Measurements from ENCODE around the gene SETMAR.
A peak's percentile ranks its signal among the peaks of the same experiment; 100 is the strongest.
"Not testable (repeated sequence)": the region's sequence is repeated elsewhere in the genome, so short reads cannot be mapped to it uniquely, and the experiment has no call there.

SETMAR gene

GRCh38 chr3:4297486-4297885, 5.7 kb upstream of the SETMAR start:
- no peaks in the 10 kb centered on the region for H3K27me3 Mint-ChIP-seq
- no peak for DNase-seq
- H3K9me3 Mint-ChIP-seq: no peaks in the 10 kb centered on the region
- no peak overlapping the region for H3K4me3 Mint-ChIP-seq
- ATAC-seq (replicated peaks): no peak
- H3K4me1 Mint-ChIP-seq (ENCODE audit: low read depth in 2 of 2): no peaks in the 10 kb centered on the region
- no peak overlapping the region for H3K27ac Mint-ChIP-seq
- peaks cover 3% of the 10 kb centered on the region for H3K36me3 Mint-ChIP-seq (ENCODE audit: insufficient read depth)

DNA sequence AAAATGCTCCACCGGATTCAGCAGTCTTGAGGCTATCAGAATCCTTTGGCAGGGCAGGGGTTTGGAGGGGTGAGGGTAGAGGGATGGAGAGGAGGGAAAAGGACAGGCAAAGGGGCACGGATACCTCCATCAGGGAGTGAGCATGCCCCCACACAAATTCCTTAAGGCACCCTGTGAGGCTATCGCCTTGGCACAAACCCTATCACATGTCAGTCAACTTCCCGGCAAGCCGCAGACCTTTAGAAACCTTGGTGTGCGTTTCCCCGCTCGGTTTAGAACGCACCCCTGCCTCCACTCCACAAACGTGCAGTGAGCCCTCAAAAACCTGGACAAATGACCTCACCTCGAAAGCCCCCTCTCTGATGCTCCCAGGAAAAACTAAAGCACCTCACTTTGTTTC, 422 bp upstream of the SETMAR start:
- Mint-ChIP-seq H3K4me3 (peak overlapping the region; percentile 84 to 92), H3K27me3 (no peaks in the 10 kb centered on the region), H3K27ac (peak overlapping the region; percentile 91 to 93), H3K9me3 (no peaks in the 10 kb centered on the region), H3K36me3 (ENCODE audit: insufficient read depth) (peaks cover 11% of the 10 kb centered on the region), H3K4me1 (ENCODE audit: low read depth in 2 of 2) (peaks cover 4 to 9% of the 10 kb centered on the region in 2 donors)
- ATAC-seq (replicated peaks) (no peak), DNase-seq (no peak)

- not testable (repeated sequence) for H3K27me3 Mint-ChIP-seq; H3K4me3 Mint-ChIP-seq; H3K27ac Mint-ChIP-seq; H3K4me1 Mint-ChIP-seq (ENCODE audit: low read depth in 2 of 2); ATAC-seq (replicated peaks); DNase-seq; H3K9me3 Mint-ChIP-seq
- H3K36me3 Mint-ChIP-seq (ENCODE audit: insufficient read depth): peaks cover 11% of the 10 kb centered on the region
Observed at GRCh38 chr3:4305210-4305609, 2.0 kb downstream of the SETMAR start.

DNA sequence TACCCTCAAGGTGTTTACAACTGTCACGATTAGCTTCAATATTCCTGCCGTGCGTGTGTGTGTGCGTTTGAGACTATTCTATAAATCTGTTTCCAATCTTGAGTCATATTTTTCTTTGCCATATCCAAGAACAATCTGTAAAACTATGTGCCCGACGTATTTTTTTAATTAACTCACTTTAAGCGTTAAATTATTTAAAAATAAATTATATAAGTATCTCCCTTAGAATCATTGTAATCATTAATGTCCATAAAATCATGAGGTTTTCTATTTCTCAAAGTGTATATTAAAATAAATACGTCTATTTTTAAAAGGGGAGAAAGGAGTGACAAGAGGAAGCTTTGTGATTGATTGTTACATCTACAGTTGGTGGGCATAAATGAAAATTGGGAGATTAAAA, 2.9 kb downstream of the SETMAR start:
- DNase-seq: no peak
- H3K27ac Mint-ChIP-seq: no peak overlapping the region
- H3K9me3 Mint-ChIP-seq: no peaks in the 10 kb centered on the region
- ATAC-seq (replicated peaks): no peak
- H3K4me1 Mint-ChIP-seq (ENCODE audit: low read depth in 2 of 2): peaks cover 7 to 9% of the 10 kb centered on the region in 2 donors
- no peak overlapping the region for H3K4me3 Mint-ChIP-seq
- peaks cover 11% of the 10 kb centered on the region for H3K36me3 Mint-ChIP-seq (ENCODE audit: insufficient read depth)
- no peaks in the 10 kb centered on the region for H3K27me3 Mint-ChIP-seq

DNA sequence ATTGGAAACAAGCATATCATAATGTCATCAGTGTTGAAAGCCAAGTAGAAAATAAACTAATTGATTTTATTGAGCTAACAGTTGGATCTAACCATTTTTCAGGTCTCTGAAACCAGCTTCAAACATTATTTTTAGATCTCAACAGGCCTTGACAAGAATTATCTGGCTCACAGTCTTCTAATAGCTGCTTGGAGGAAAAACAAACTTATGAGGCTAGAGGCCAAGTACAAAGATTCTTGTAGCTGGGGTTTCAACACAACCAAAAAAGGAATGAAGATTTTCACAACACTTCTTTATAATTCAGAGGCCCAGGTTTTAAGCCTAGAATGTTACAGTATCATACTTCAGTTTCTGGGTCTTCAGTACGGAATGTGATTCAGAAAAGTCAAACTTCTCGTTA, 3.7 kb downstream of the SETMAR start:
- ATAC-seq (replicated peaks) (no peak), DNase-seq (no peak)
- no peak overlapping the region for H3K4me3 Mint-ChIP-seq
- H3K36me3 Mint-ChIP-seq (ENCODE audit: insufficient read depth): peaks cover 10% of the 10 kb centered on the region
- H3K27ac Mint-ChIP-seq: no peak overlapping the region
- peaks cover 9 to 14% of the 10 kb centered on the region in 2 donors for H3K4me1 Mint-ChIP-seq (ENCODE audit: low read depth in 2 of 2)
- no peaks in the 10 kb centered on the region for H3K9me3 Mint-ChIP-seq
- no peaks in the 10 kb centered on the region for H3K27me3 Mint-ChIP-seq

- Mint-ChIP-seq H3K27me3 (no peaks in the 10 kb centered on the region), H3K4me1 (ENCODE audit: low read depth in 2 of 2) (peaks cover 3 to 12% of the 10 kb centered on the region in 2 donors), H3K9me3 (no peaks in the 10 kb centered on the region), H3K36me3 (ENCODE audit: insufficient read depth) (no peaks in the 10 kb centered on the region), H3K4me3 (no peak overlapping the region), H3K27ac (no peak overlapping the region)
- ATAC-seq (replicated peaks): no peak
- DNase-seq: no peak
Observed at GRCh38 chr3:4309491-4310128, 6.4 kb downstream of the SETMAR start.

- no peaks in the 10 kb centered on the region for H3K36me3 Mint-ChIP-seq (ENCODE audit: insufficient read depth)
- no peak overlapping the region for H3K4me3 Mint-ChIP-seq
- peaks cover 0 to 9% of the 10 kb centered on the region in 2 donors for H3K4me1 Mint-ChIP-seq (ENCODE audit: low read depth in 2 of 2)
- no peaks in the 10 kb centered on the region for H3K9me3 Mint-ChIP-seq
- ATAC-seq (replicated peaks) (no peak), DNase-seq (no peak)
- H3K27me3 Mint-ChIP-seq: no peaks in the 10 kb centered on the region
- H3K27ac Mint-ChIP-seq: peak overlapping the region in 1 of 2 donors; percentile 23
Observed at GRCh38 chr3:4310971-4311370, 7.8 kb downstream of the SETMAR start.

DNA sequence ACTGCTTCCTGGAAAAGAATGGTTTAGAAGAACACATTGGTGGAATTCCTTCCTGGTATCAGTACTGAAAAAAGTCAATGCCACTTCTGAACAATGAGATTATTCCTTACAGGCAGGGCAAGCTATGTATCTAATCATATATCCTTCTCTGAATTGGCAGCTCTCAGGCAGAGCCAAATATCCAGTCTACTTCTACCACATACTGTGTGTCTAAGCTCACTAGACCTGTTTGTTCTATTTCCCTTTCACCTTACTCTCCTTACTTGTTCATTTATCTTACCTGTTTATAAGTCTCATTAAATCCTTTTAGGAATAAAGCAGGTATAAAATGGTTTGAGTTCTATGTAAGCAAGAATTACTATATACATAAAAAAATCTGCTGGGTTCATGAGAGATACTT, 8.3 kb downstream of the SETMAR start:
- Mint-ChIP-seq H3K9me3 (no peaks in the 10 kb centered on the region), H3K4me3 (no peak overlapping the region), H3K27ac (peak overlapping the region in 1 of 2 donors; percentile 23), H3K4me1 (ENCODE audit: low read depth in 2 of 2) (peaks cover 0 to 9% of the 10 kb centered on the region in 2 donors), H3K36me3 (ENCODE audit: insufficient read depth) (no peaks in the 10 kb centered on the region), H3K27me3 (no peaks in the 10 kb centered on the region)
- ATAC-seq (replicated peaks): no peak
- no peak for DNase-seq

DNA sequence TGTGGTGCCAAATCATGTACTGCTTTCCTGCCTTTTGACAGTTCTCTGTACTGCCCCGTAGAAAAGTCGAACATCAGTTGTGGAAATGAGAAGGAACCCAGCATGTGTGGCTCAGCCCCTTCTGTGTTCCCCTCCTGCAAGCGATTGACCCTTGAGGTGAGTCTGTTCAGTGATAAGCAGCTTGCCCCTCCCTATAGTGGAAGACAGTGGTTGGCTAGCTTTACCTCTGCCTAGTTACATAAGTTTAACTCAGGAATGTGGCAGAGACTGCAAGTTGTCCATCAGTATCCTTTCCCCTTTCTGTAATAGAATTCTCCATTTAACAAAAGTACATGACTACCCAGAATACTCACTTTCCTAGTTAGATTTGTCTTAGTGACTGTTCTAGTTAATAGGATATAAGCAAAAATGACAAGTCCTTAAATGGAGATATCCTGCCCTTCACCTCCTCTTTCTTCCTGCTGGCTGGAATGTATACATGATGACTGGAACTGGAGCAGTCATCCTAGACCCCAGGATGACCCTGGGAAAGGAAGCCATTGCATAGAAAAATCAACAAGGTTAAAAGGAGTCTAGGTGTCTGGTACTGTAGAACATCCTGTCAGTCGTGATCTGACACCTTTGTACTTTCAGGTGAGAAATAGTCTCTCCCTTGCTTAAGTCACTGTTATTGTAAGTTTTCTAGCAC, 10.6 kb downstream of the SETMAR start:
- H3K36me3 Mint-ChIP-seq (ENCODE audit: insufficient read depth): no peaks in the 10 kb centered on the region
- ATAC-seq (replicated peaks) (no peak), DNase-seq (no peak)
- no peaks in the 10 kb centered on the region for H3K9me3 Mint-ChIP-seq
- H3K4me1 Mint-ChIP-seq (ENCODE audit: low read depth in 2 of 2): peaks cover 0 to 9% of the 10 kb centered on the region in 2 donors
- no peak overlapping the region for H3K4me3 Mint-ChIP-seq
- no peak overlapping the region for H3K27ac Mint-ChIP-seq
- H3K27me3 Mint-ChIP-seq: no peaks in the 10 kb centered on the region

GRCh38 chr3:4314688-4315087, 11.5 kb downstream of the SETMAR start:
- Mint-ChIP-seq H3K27ac (no peak overlapping the region), H3K4me1 (ENCODE audit: low read depth in 2 of 2) (peaks cover 4 to 12% of the 10 kb centered on the region in 2 donors), H3K27me3 (no peaks in the 10 kb centered on the region), H3K4me3 (no peak overlapping the region), H3K36me3 (ENCODE audit: insufficient read depth) (no peaks in the 10 kb centered on the region), H3K9me3 (no peaks in the 10 kb centered on the region)
- ATAC-seq (replicated peaks): no peak
- no peak for DNase-seq

DNA sequence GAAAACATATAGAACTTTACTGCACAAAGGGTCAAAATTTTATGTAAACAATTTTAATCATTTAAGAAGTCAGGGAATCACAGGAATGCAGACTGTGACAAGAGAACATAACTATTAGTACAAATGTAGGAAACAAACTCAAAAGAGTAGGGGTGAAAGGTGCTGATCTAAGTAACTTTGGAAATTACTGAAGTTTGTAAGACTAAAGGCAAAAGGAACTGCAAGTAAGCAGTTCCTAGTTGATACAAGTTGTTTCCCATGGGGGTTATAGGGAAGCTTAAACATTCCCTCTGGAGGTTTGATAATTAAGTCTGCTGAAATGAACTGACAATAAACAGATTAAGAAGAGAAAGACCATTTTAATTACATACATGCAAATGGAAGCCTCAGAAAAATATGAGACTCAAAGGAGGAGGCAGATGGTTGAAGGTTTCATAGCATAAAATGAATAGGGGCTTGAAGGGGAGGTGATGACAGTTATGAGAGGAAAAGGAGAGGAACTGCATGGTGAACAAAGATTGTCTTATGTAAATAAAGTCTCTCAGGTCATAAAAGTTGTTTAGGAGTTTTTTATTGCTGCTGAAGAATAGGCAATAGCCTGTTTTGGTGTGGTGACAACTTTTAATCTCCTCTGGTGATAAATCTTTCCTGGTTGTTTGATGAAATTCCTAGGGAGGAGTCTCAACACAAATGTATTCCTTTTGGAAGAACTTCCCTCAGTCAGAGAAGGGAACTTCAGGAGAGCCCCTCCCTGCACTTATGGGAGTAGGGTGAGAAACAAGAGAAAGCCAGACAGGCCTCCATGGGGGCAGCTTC, 17.1 kb downstream of the SETMAR start:
- ATAC-seq (replicated peaks): no peak
- Mint-ChIP-seq H3K9me3 (no peaks in the 10 kb centered on the region), H3K27ac (peak overlapping the region in 1 of 2 donors; percentile 82), H3K4me3 (no peak overlapping the region), H3K36me3 (ENCODE audit: insufficient read depth) (peaks cover 3% of the 10 kb centered on the region), H3K4me1 (ENCODE audit: low read depth in 2 of 2) (peaks cover 5 to 7% of the 10 kb centered on the region in 2 donors), H3K27me3 (no peaks in the 10 kb centered on the region)
- no peak for DNase-seq

DNA sequence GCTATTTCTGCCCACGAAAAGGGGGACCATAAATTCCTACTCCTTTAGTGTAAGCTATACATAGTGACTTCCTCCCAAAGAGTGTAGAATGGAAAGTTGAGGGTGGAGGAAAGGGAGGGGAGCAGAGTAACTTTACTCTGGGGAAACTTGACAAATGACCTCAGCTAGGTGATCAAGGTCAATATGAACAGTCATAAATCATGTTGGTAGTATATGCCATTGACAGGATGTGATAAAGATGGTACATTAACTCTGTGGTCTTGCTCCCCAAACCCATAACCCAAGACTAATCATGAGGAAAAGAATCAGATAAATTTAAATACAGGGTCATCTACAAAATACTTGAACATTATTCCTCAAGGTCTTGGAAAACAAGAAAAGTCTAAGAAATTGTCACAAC, 18.6 kb downstream of the SETMAR start:
- DNase-seq (no peak), ATAC-seq (replicated peaks) (no peak)
- Mint-ChIP-seq H3K9me3 (no peaks in the 10 kb centered on the region), H3K27ac (no peak overlapping the region), H3K4me1 (ENCODE audit: low read depth in 2 of 2) (peaks cover 5 to 7% of the 10 kb centered on the region in 2 donors), H3K36me3 (ENCODE audit: insufficient read depth) (peaks cover 3% of the 10 kb centered on the region), H3K27me3 (no peaks in the 10 kb centered on the region), H3K4me3 (no peak overlapping the region)

DNA sequence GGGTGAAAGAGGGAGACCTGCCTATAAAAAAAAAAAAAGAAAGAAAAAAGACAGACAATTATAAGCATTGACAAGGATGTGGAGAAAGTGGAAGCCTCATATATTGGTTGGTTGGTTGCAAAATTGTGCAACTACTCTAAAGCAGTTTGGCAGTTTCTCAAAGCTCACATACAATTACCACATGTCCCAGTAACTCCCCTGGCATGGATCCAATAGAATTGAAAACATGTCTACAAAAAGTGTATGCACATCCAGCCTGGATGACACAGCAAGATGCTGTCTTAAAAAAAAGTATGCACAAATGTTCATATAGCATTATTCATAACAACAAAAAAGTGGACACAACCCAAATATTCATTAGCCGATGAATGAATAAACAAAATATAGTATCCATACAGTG, 19.5 kb downstream of the SETMAR start:
- Mint-ChIP-seq H3K27ac (no peak overlapping the region), H3K4me3 (no peak overlapping the region), H3K27me3 (no peaks in the 10 kb centered on the region), H3K4me1 (ENCODE audit: low read depth in 2 of 2) (peaks cover 5 to 7% of the 10 kb centered on the region in 2 donors), H3K36me3 (ENCODE audit: insufficient read depth) (peaks cover 3% of the 10 kb centered on the region), H3K9me3 (no peaks in the 10 kb centered on the region)
- no peak for DNase-seq
- no peak for ATAC-seq (replicated peaks)

Measured in effector memory CD8-positive, alpha-beta T cell (primary cell).